Neural progenitor cell (in vitro differentiated cells): ENCODE results near the gene RNLS. TPM values are rescaled to one million over a fixed set of nuclear protein-coding genes. Genes with fewer than 3 reads are reported as not detected.

ENCODE experiments used
- DNase-seq: peaks from one replicate; pipeline ENCODE4 v3.0.0-alpha.2; 2016; ENCODE audit warnings: low spot score
- H2AFZ ChIP-seq: fragments of 200-600 bp; sonication (generic); replicated peaks from 2 replicates; pipeline ENCODE4 v1.6.1; 2016; ENCODE audit warnings: antibody characterized with exemption
- H3F3A ChIP-seq: fragments of 200-600 bp; sonication (generic); 2 replicates; pipeline ENCODE4 v1.6.1; 2016; ENCODE audit warnings: antibody characterized with exemption, low read depth
- H3K27ac ChIP-seq: fragments of 200-600 bp; sonication (generic); 2 replicates; pipeline ENCODE4 v1.5.1; 2016; ENCODE audit warnings: mild to moderate bottlenecking
- H3K27me3 ChIP-seq: fragments of 200-600 bp; sonication (generic); 2 replicates; pipeline ENCODE4 v1.6.1; 2016; ENCODE audit warnings: mild to moderate bottlenecking, moderate library complexity
- H3K36me3 ChIP-seq: fragments of 200-600 bp; sonication (generic); 2 replicates; pipeline ENCODE4 v1.5.1; 2016
- H3K4me1 ChIP-seq: fragments of 200-600 bp; sonication (generic); 2 replicates; pipeline ENCODE4 v1.6.1; 2016; ENCODE audit warnings: mixed run types
- H3K4me2 ChIP-seq: fragments of 200-600 bp; sonication (generic); 2 replicates; pipeline ENCODE4 v1.6.1; 2016
- H3K4me3 ChIP-seq: fragments of 200-600 bp; sonication (generic); 2 replicates; pipeline ENCODE4 v1.5.1; 2016
- H3K79me2 ChIP-seq: fragments of 200-600 bp; sonication (generic); 2 replicates; pipeline ENCODE4 v1.6.1; 2016; ENCODE audit warnings: low read depth
- H3K9ac ChIP-seq: fragments of 200-600 bp; sonication (generic); 2 replicates; pipeline ENCODE4 v1.6.1; 2016
- H3K9me3 ChIP-seq: fragments of 200-600 bp; sonication (generic); 2 replicates; pipeline ENCODE4 v1.5.1; 2016; ENCODE audit warnings: low read depth
- H4K20me1 ChIP-seq: fragments of 200-600 bp; sonication (generic); 2 replicates; pipeline ENCODE4 v1.6.1; 2016; ENCODE audit warnings: low read depth
- H3K27ac Mint-ChIP-seq: 3 replicates; pipeline ENCODE4 v1.8.0; 2021; ENCODE audit warnings: mixed read lengths
- H3K27me3 Mint-ChIP-seq: 2 replicates; pipeline ENCODE4 v1.8.0; 2022; ENCODE audit warnings: low read depth, mild to moderate bottlenecking, inconsistent platforms, moderate library complexity, mixed read lengths; ENCODE audit not compliant: insufficient read depth
- H3K36me3 Mint-ChIP-seq: 3 replicates; pipeline ENCODE4 v1.8.0; 2021; ENCODE audit warnings: mixed read lengths
- H3K4me1 Mint-ChIP-seq: 3 replicates; pipeline ENCODE4 v1.8.0; 2021; ENCODE audit warnings: mixed read lengths
- H3K4me3 Mint-ChIP-seq: 3 replicates; pipeline ENCODE4 v1.8.0; 2021; ENCODE audit warnings: mild to moderate bottlenecking, moderate library complexity, mixed read lengths
- H3K9me3 Mint-ChIP-seq: 3 replicates; pipeline ENCODE4 v1.8.0; 2020; ENCODE audit warnings: mixed read lengths
- EZH2 ChIP-seq: fragments of 200-600 bp; sonication (generic); IDR thresholded peaks from 2 replicates; pipeline ENCODE4 v1.6.1; 2017; ENCODE audit warnings: antibody characterized with exemption, mild to moderate bottlenecking, moderate library complexity
- EZH2phosphoT487 ChIP-seq: fragments of 200-600 bp; sonication (generic); IDR thresholded peaks from 2 replicates; pipeline ENCODE4 v1.6.1; 2017; ENCODE audit warnings: antibody characterized with exemption
- total RNA-seq: library from RNA; depleted of rRNA; stranded (reverse); fragments of >200 nt; gene quantifications from 2 replicates; pipeline ENCODE4 v1.2.3, GENCODE V29; 2015; ENCODE audit warnings: low replicate concordance
- TF ChIP-seq, protein P1 (sequence below): fragments of 200-600 bp; sonication (generic); IDR thresholded peaks from 2 replicates; pipeline ENCODE4 v1.5.1; 2017; ENCODE audit warnings: antibody characterized with exemption, mild to moderate bottlenecking

The RNLS gene
- total RNA-seq, 1 donor from 2014 or later, result 9.1 TPM

DNA sequence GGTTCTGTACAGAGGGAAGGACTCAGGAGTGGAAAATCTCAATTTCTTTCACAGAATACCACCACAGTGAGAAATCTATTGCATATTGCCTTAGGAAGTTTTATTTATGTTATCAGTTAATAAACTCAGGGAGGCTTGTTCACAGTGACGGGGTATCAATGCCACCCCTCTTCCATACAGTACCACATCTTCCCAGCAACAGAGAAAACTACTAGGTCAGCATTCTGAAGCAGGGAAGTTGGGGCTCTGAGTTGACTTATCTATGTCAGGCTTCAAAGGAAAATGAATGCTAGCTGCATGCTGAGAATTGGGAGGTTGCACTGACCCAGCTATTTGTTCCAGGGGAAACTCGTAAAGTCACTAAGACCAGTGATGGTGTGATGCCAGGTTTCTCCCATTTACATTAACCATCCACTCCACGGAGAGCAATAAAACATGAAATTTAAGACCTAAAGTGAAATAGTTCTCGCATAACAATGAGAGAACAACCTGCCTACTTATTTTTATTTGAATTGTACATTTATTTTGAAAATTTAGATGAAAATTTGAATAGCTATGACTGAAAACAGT, 266.7 kb downstream of the RNLS start:
- Mint-ChIP-seq H3K36me3 (no peaks in the 10 kb centered on the region), H3K4me3 (no peak overlapping the region), H3K9me3 (peaks cover 17% of the 10 kb centered on the region), H3K4me1 (no peaks in the 10 kb centered on the region), H3K27me3 (no peaks in the 10 kb centered on the region), H3K27ac (no peak overlapping the region)
- H3K9ac ChIP-seq, result no peak overlapping the region
- no peak overlapping the region for H2AFZ ChIP-seq
- H3K27me3 ChIP-seq, result no peaks in the 10 kb centered on the region
- H3K27ac ChIP-seq, result no peak overlapping the region
- H3K36me3 ChIP-seq, result no peaks in the 10 kb centered on the region
- DNase-seq, result no peak
- H3K4me2 ChIP-seq, result no peak overlapping the region
- no peaks in the 10 kb centered on the region for H4K20me1 ChIP-seq
- no peak overlapping the region for H3K4me3 ChIP-seq
- TF ChIP-seq EZH2 (no peak), EZH2phosphoT487 (no peak)
- TF ChIP-seq, protein P1, sequence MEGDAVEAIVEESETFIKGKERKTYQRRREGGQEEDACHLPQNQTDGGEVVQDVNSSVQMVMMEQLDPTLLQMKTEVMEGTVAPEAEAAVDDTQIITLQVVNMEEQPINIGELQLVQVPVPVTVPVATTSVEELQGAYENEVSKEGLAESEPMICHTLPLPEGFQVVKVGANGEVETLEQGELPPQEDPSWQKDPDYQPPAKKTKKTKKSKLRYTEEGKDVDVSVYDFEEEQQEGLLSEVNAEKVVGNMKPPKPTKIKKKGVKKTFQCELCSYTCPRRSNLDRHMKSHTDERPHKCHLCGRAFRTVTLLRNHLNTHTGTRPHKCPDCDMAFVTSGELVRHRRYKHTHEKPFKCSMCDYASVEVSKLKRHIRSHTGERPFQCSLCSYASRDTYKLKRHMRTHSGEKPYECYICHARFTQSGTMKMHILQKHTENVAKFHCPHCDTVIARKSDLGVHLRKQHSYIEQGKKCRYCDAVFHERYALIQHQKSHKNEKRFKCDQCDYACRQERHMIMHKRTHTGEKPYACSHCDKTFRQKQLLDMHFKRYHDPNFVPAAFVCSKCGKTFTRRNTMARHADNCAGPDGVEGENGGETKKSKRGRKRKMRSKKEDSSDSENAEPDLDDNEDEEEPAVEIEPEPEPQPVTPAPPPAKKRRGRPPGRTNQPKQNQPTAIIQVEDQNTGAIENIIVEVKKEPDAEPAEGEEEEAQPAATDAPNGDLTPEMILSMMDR, result no peak
- no peaks in the 10 kb centered on the region for H3K79me2 ChIP-seq
- no peaks in the 10 kb centered on the region for H3K4me1 ChIP-seq
- no peaks in the 10 kb centered on the region for H3F3A ChIP-seq
- H3K9me3 ChIP-seq, result no peaks in the 10 kb centered on the region

GRCh38 chr10:88315755-88316154, 267.4 kb downstream of the RNLS start:
- H3K4me2 ChIP-seq, result no peak overlapping the region
- no peak overlapping the region for H3K9ac ChIP-seq
- H3K9me3 Mint-ChIP-seq, result peaks cover 17% of the 10 kb centered on the region
- H4K20me1 ChIP-seq, result no peaks in the 10 kb centered on the region
- no peak overlapping the region for H3K27ac ChIP-seq
- no peaks in the 10 kb centered on the region for H3K9me3 ChIP-seq
- H3K27ac Mint-ChIP-seq, result no peak overlapping the region
- H3K4me1 Mint-ChIP-seq, result no peaks in the 10 kb centered on the region
- H3K4me3 ChIP-seq, result no peak overlapping the region
- TF ChIP-seq EZH2phosphoT487, result no peak
- TF ChIP-seq, protein P1, result no peak
- no peak for TF ChIP-seq EZH2
- no peaks in the 10 kb centered on the region for H3K79me2 ChIP-seq
- H3K36me3 Mint-ChIP-seq, result no peaks in the 10 kb centered on the region
- no peaks in the 10 kb centered on the region for H3K36me3 ChIP-seq
- no peak overlapping the region for H2AFZ ChIP-seq
- no peaks in the 10 kb centered on the region for H3K4me1 ChIP-seq
- no peak for DNase-seq
- no peaks in the 10 kb centered on the region for H3F3A ChIP-seq
- H3K27me3 Mint-ChIP-seq, result no peaks in the 10 kb centered on the region
- H3K4me3 Mint-ChIP-seq, result no peak overlapping the region
- H3K27me3 ChIP-seq, result no peaks in the 10 kb centered on the region

DNA sequence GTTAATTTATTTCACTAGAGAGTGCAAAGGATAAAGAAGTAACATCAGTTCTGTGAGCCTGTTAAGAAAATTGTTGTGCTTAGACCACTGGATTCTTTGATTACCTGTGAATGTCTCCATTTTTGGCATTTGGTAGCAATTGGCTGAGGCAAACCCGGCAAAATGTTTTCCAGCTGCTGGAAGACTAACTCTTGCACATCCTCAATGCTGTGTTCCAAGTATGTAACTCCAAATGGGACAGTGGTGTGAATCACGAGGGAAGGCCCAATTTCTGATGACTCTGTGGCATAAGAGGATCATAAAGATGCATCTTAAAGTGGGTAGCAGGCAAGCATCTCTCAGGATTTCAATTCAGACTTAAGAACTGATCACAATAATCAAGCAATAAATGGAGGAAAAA, 268.8 kb downstream of the RNLS start:
- H3K4me2 ChIP-seq, result no peak overlapping the region
- H3F3A ChIP-seq, result no peaks in the 10 kb centered on the region
- H3K4me3 ChIP-seq, result no peak overlapping the region
- no peaks in the 10 kb centered on the region for H3K27me3 ChIP-seq
- no peak overlapping the region for H2AFZ ChIP-seq
- H3K79me2 ChIP-seq, result no peaks in the 10 kb centered on the region
- Mint-ChIP-seq H3K36me3 (no peaks in the 10 kb centered on the region), H3K9me3 (peaks cover 6% of the 10 kb centered on the region), H3K27ac (no peak overlapping the region), H3K4me3 (no peak overlapping the region), H3K4me1 (no peaks in the 10 kb centered on the region), H3K27me3 (no peaks in the 10 kb centered on the region)
- no peak overlapping the region for H3K27ac ChIP-seq
- H3K36me3 ChIP-seq, result no peaks in the 10 kb centered on the region
- H4K20me1 ChIP-seq, result no peaks in the 10 kb centered on the region
- DNase-seq, result no peak
- no peaks in the 10 kb centered on the region for H3K9me3 ChIP-seq
- H3K9ac ChIP-seq, result no peak overlapping the region
- no peak for TF ChIP-seq EZH2phosphoT487
- TF ChIP-seq EZH2, result no peak
- TF ChIP-seq, protein P1, result no peak
- no peaks in the 10 kb centered on the region for H3K4me1 ChIP-seq
